ENCODE measurements around the gene GPRASP2.
A peak's percentile ranks its signal among the peaks of the same experiment; 100 is the strongest.

Gene GPRASP2

DNA sequence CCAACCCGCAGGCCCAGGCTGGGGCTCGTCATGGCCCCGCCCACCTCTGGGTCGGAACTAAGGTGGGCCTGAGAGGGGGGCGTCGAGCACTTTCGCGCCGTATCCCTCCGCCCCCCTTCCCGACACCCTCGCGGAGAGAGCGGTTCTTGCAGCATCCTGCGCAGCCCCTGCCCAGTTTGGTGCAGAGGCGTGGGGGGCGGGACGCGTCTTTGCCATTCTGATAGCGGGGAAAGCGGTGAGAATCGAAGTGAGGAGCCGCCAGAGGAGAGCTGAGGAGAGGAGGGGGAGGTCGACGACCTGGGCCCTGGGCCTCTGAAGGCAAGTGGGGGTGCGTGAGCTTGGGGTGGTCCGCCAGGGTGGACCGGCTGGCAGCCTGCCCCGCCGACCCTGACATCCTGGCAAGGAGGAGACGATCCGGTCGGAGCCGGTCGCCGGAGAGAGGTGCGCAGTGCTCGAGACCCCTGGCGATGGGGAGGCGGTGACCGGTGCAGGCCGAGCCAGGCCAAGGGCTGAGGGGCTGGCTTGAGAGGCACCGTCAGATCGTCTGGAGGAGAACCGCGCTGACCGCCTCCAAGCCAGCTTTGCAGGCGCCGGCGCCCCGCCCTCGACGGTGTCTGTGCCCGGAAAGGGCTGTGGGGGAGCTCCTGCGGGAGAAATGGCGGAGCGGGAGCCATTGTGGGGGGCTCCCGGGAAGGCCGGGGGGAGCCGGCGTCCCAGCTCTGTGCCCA lies 33.8 kb downstream of the GPRASP2 start:
- peak; percentile 35 for DNase-seq

DNA sequence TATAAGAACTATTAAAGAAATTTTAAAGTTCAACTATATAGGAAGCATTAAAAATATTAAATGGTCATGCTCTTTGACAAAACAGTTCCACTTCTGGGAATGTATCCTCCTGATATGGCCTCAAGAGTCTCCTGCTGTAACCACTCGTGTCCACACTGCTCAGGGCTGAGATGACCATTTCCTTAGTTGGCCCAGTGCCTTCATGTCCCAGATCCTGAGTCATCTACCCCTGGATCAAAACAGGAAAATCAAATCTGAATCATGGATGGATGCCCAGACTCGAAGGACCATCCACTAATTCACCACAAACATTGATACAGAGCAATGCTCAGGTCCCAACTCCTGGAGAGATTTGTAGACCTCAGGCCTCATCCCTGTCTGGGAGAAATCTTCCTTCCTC lies 53.0 kb downstream of the GPRASP2 start:
- DNase-seq: no peak

DNA sequence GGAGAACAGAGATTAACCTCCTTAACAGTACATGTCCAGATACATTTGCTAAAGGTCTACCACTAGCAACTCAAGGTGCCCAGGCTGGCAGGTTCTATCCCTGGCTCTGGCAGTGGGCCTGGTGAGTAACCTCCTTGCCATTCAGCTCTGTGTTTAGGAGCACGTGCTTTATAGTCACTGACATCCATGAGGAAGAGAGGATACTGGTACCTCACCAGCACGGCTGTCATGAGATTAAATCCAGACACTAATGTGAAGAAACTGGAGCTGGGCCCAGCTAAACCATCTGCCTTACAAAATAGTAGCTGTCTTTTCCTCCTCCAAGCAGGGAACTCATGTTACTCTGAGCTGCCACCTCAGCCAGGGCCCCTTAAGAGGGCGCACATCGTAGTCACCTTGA lies 53.6 kb downstream of the GPRASP2 start:
- no peak for DNase-seq

DNA sequence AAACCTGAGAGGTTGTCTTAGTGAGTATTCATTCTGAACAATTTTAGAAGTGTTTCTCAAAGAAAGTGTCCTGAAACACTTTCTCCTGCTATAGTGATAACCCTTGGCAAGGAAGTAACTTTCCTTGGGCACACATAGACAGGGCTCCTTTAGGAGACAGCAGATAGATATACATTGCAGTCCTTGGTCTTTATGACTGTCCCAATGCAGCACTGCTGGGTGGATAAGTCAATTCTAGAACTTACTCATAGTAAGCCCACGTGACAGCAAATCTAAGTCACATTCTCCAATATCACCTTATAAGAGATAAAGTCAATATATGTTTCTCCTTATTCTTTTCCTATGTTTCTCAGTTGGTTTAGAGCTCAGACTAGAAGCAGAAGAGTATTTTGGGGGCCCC lies 55.0 kb downstream of the GPRASP2 start:
- DNase-seq: no peak

Data from CD4-positive, alpha-beta T cell treated with Interleukin-6 for 4 hours (primary cell).